Trophoblast cell (in vitro differentiated cells and primary cell): ENCODE data around the gene OSGEP.

ENCODE experiments used
- DNase-seq, 2 donors: peaks; one replicate each; pipeline ENCODE4 v3.0.0-alpha.2; 2016
- H2AFZ ChIP-seq: 2 replicates; pipeline ENCODE4 v1.6.1; 2013; ENCODE audit warnings: low read length, moderate library complexity, mild to moderate bottlenecking; ENCODE audit not compliant: insufficient read depth, poor library complexity
- H2AK5ac ChIP-seq: 2 replicates; pipeline ENCODE4 v1.6.1; 2013; ENCODE audit warnings: mild to moderate bottlenecking, low read length
- H2BK120ac ChIP-seq: 2 replicates; pipeline ENCODE4 v1.6.1; 2013; ENCODE audit warnings: low read length, mild to moderate bottlenecking, moderate library complexity; ENCODE audit not compliant: insufficient read depth, poor library complexity
- H2BK12ac ChIP-seq: 2 replicates; pipeline ENCODE4 v1.6.1; 2013; ENCODE audit warnings: mild to moderate bottlenecking, low read length, moderate library complexity
- H2BK5ac ChIP-seq: 2 replicates; pipeline ENCODE4 v1.6.1; 2013; ENCODE audit warnings: low read length, low read depth, moderate library complexity, mild to moderate bottlenecking; ENCODE audit not compliant: poor library complexity
- H3K14ac ChIP-seq: 2 replicates; pipeline ENCODE4 v1.6.1; 2013; ENCODE audit warnings: mild to moderate bottlenecking, low read length
- H3K18ac ChIP-seq: 2 replicates; pipeline ENCODE4 v1.6.1; 2013; ENCODE audit warnings: mild to moderate bottlenecking, low read length
- H3K23ac ChIP-seq: 2 replicates; pipeline ENCODE4 v1.6.1; 2013; ENCODE audit warnings: low read length
- H3K27ac ChIP-seq: 2 replicates; pipeline ENCODE4 v1.5.1; 2013; ENCODE audit warnings: low read depth, mild to moderate bottlenecking, inconsistent platforms, low read length, moderate library complexity
- H3K27me3 ChIP-seq: 2 replicates; pipeline ENCODE4 v1.6.1; 2013; ENCODE audit warnings: inconsistent platforms, mild to moderate bottlenecking, low read length, moderate library complexity; ENCODE audit not compliant: insufficient read depth
- H3K36me3 ChIP-seq, 2 experiments: 1 replicate in 1 of 2; 2 replicates in 1 of 2; pipeline ENCODE4 v1.6.1; 2013; ENCODE audit warnings: low read length in 2 of 2, mild to moderate bottlenecking in 2 of 2, moderate library complexity in 1 of 2; ENCODE audit not compliant: insufficient read depth in 2 of 2, control insufficient read depth in 1 of 2
- H3K4ac ChIP-seq: 2 replicates; pipeline ENCODE4 v1.6.1; 2013; ENCODE audit warnings: low read depth, mild to moderate bottlenecking, low read length, moderate library complexity
- H3K4me1 ChIP-seq, 2 experiments: 1 replicate in 1 of 2; 2 replicates in 1 of 2; pipeline ENCODE4 v1.6.1; 2013; ENCODE audit warnings: low read length in 2 of 2, mild to moderate bottlenecking in 2 of 2, moderate library complexity in 1 of 2; ENCODE audit not compliant: insufficient read depth in 2 of 2, control insufficient read depth in 1 of 2
- H3K4me2 ChIP-seq: 2 replicates; pipeline ENCODE4 v1.6.1; 2013; ENCODE audit warnings: inconsistent platforms, mild to moderate bottlenecking, low read length, moderate library complexity
- H3K4me3 ChIP-seq: 2 replicates; pipeline ENCODE4 v1.5.1; 2013; ENCODE audit warnings: mild to moderate bottlenecking, low read depth, low read length, inconsistent platforms
- H3K79me1 ChIP-seq: one replicate; pipeline ENCODE4 v1.6.1; 2013; ENCODE audit warnings: low read length
- H3K79me2 ChIP-seq: 2 replicates; pipeline ENCODE4 v1.6.1; 2013; ENCODE audit warnings: low read length, mild to moderate bottlenecking; ENCODE audit not compliant: control insufficient read depth, insufficient read depth, poor library complexity
- H3K9ac ChIP-seq: 2 replicates; pipeline ENCODE4 v1.6.1; 2013; ENCODE audit warnings: mild to moderate bottlenecking, low read length
- H3K9me3 ChIP-seq: 2 replicates; pipeline ENCODE4 v1.6.1; 2013; ENCODE audit warnings: low read depth, mild to moderate bottlenecking, control low read depth, inconsistent platforms, low read length; ENCODE audit not compliant: insufficient read depth
- H4K12ac ChIP-seq: 2 replicates; pipeline ENCODE4 v1.6.1; 2013; ENCODE audit warnings: low read depth, mild to moderate bottlenecking, low read length, moderate library complexity
- H4K8ac ChIP-seq: 2 replicates; pipeline ENCODE4 v1.6.1; 2013; ENCODE audit warnings: low read depth, mild to moderate bottlenecking, low read length, moderate library complexity
- H4K91ac ChIP-seq: one replicate; pipeline ENCODE4 v1.6.1; 2013; ENCODE audit warnings: low read depth, mild to moderate bottlenecking, low read length, moderate library complexity
- WGBS: extraction: QIAGEN DNeasy Blood & Tissue Kit; methylation state at CpG from one replicate; pipeline ENCODE4 v1.1.7; 2013; ENCODE audit warnings: missing lambda C conversion rate; ENCODE audit not compliant: insufficient read length, insufficient coverage; ENCODE audit errors: extremely low coverage; 5-methylcytosine and 5-hydroxymethylcytosine counted together

The OSGEP gene

DNA sequence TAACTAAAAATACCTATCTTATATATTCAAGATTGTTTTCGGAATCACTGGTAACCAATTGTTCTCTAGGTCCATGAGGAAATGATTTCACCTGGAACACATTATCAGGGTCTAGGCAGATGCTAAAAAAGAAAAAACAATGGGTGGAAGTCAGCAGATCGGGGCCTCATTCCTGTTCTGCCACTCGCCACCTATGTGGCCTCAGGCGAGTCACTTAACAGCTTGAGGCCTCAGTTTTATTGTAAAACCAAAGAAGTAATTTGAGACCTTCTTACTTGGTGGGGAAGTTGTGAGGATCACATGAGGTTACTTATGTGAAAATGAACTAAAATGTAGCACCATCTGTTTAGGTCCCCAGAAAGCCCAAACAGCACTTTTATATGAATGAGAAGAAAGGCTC lies 44.5 kb upstream of the OSGEP start:
- Histone ChIP-seq H3K79me1 (no peaks in the 10 kb centered on the region), H2AFZ (no peak overlapping the region), H3K27me3 (no peaks in the 10 kb centered on the region), H3K9ac (no peak overlapping the region), H4K91ac (no peak overlapping the region), H2BK12ac (no peak overlapping the region), H3K36me3 (no peaks in the 10 kb centered on the region), H2AK5ac (no peak overlapping the region), H3K23ac (no peak overlapping the region), H3K18ac (no peak overlapping the region), H3K27ac (no peak overlapping the region), H3K4me2 (peak overlapping the region; percentile 3), H2BK5ac (no peak overlapping the region), H3K14ac (no peak overlapping the region), H2BK120ac (no peak overlapping the region), H3K4me3 (no peak overlapping the region), H3K4me1 (no peaks in the 10 kb centered on the region), H4K12ac (no peak overlapping the region), H4K8ac (no peak overlapping the region), H3K4ac (no peak overlapping the region), H3K79me2 (no peaks in the 10 kb centered on the region), H3K9me3 (no peaks in the 10 kb centered on the region)
- no CpG with 5 or more reads among the region's 4 CpGs for WGBS
- no peak for DNase-seq

DNA sequence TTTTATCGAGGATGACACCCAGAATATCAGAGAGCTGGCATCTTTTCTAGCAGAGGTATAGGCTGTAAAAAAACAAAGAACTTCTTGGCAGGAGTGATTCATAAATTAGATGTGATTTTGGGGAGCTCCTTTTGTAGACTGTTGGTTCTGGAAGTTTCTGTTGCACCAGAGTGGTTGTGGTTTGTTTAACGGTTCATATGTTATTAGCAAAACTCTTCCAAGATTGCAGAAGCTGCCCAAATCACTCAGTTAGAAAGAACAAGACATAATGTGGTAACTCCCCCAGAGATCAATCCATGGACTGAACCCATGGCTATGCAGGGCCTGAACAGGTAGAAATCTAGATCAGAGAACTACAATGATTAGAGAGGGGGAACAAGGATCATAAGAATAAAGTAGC lies 44.0 kb upstream of the OSGEP start:
- Histone ChIP-seq H3K4me2 (no peak overlapping the region), H4K12ac (no peak overlapping the region), H2AK5ac (no peak overlapping the region), H2AFZ (no peak overlapping the region), H3K18ac (no peak overlapping the region), H3K36me3 (no peaks in the 10 kb centered on the region), H3K27me3 (no peaks in the 10 kb centered on the region), H2BK5ac (no peak overlapping the region), H3K4ac (no peak overlapping the region), H3K4me3 (no peak overlapping the region), H3K14ac (no peak overlapping the region), H3K79me1 (no peaks in the 10 kb centered on the region), H3K9ac (no peak overlapping the region), H3K27ac (no peak overlapping the region), H4K91ac (no peak overlapping the region), H2BK12ac (no peak overlapping the region), H3K79me2 (no peaks in the 10 kb centered on the region), H4K8ac (no peak overlapping the region), H3K4me1 (no peaks in the 10 kb centered on the region), H2BK120ac (no peak overlapping the region), H3K9me3 (no peaks in the 10 kb centered on the region), H3K23ac (no peak overlapping the region)
- no CpG with 5 or more reads among the region's 2 CpGs for WGBS
- no peak for DNase-seq

DNA sequence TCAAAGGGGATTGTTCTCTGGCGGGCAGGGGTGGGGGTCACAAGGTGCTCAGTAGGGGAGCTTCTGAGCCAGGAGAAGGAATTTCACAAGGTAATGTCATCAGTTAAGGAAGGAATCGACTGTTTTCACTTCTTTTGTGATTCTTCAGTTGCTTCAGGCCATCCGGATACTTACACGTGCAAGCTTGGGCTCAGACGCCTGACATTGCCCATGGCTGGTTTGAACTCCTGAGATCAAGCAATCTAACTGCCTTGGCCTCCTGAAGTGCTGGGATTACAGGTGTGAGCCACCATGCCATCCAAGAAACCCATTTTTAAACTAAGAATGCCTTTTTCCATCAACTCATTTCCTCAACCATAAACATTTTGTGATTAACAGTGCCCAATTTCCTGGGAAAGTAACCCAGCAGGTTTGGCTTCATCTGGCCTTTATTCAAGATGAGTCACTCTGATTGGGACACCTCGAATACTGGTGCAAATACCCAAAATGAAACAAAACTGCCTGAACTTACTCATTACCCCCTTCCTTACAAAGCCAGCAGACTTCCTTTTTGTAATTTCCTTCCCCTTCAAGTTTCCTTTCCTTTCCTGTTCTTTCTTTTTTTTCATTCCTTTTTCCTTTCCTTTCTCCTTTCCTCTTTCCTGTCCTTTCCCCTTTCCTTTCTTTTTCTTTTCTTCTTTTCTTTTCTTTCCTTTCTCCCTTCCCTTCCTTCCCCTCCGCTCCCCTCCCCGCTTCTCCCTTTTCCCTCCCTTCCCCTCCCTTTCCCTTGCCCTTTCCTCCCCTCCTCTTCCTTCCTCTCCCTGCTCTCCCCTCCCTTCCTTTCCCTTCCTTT lies 40.5 kb upstream of the OSGEP start:
- DNase-seq = peak; percentile 69 to 79
- no peaks in the 10 kb centered on the region for H3K27me3 ChIP-seq
- H2AFZ ChIP-seq = no peak overlapping the region

DNA sequence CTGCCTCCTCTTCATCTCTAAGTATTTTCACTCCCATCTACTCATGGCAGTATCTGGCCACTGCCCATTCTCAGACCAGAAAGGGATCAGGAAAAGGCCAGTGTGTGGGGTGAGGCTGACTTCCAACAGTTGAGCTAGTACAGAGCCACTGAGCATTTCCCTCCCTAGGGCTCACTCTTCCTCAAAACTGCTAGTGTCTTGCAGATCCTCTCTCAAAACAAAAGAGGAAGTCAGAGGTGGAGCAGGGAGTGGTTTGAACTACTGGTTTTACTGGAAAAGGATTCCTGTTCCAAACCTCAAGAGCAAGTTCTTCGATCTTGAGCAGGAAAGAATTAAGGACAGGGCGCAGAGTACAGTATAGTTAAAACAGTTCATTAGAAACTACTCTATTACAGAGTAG lies 39.0 kb upstream of the OSGEP start:
- no peak overlapping the region for H3K14ac ChIP-seq
- H2BK5ac ChIP-seq = no peak overlapping the region
- H3K9me3 ChIP-seq = no peaks in the 10 kb centered on the region
- no peaks in the 10 kb centered on the region for H3K79me2 ChIP-seq
- H4K8ac ChIP-seq = no peak overlapping the region
- H2BK12ac ChIP-seq = no peak overlapping the region
- no CpG with 5 or more reads among the region's 2 CpGs for WGBS
- no peak overlapping the region for H4K91ac ChIP-seq
- H3K23ac ChIP-seq = no peak overlapping the region
- no peak overlapping the region for H3K4me2 ChIP-seq
- H4K12ac ChIP-seq = no peak overlapping the region
- H3K4me1 ChIP-seq = peaks cover 10 to 16% of the 10 kb centered on the region in 2 experiments
- no peak overlapping the region for H3K4ac ChIP-seq
- H2AFZ ChIP-seq = no peak overlapping the region
- DNase-seq = no peak
- H3K79me1 ChIP-seq = peaks cover 2% of the 10 kb centered on the region
- H3K27me3 ChIP-seq = no peaks in the 10 kb centered on the region
- H2AK5ac ChIP-seq = no peak overlapping the region
- no peaks in the 10 kb centered on the region for H3K36me3 ChIP-seq
- no peak overlapping the region for H3K27ac ChIP-seq
- H2BK120ac ChIP-seq = no peak overlapping the region
- H3K18ac ChIP-seq = no peak overlapping the region
- no peak overlapping the region for H3K4me3 ChIP-seq
- no peak overlapping the region for H3K9ac ChIP-seq

More for the DNA sequence above, 40.5 kb upstream of the OSGEP start:
- Histone ChIP-seq H3K4ac (no peak overlapping the region), H2AK5ac (no peak overlapping the region), H3K9me3 (no peaks in the 10 kb centered on the region), H2BK12ac (no peak overlapping the region), H2BK120ac (no peak overlapping the region), H4K12ac (no peak overlapping the region), H3K36me3 (no peaks in the 10 kb centered on the region), H3K23ac (no peak overlapping the region), H3K4me1 (peaks cover 3 to 9% of the 10 kb centered on the region in 2 experiments), H3K18ac (no peak overlapping the region), H3K27ac (no peak overlapping the region), H3K4me3 (no peak overlapping the region), H3K4me2 (no peak overlapping the region), H4K8ac (no peak overlapping the region), H3K79me2 (no peaks in the 10 kb centered on the region), H3K9ac (no peak overlapping the region), H4K91ac (no peak overlapping the region), H2BK5ac (no peak overlapping the region), H3K79me1 (no peaks in the 10 kb centered on the region), H3K14ac (no peak overlapping the region)
- no CpG with 5 or more reads among the region's 8 CpGs for WGBS
